ENCODE data around the gene PHOSPHO2. TPM values are rescaled to one million over a fixed set of nuclear protein-coding genes. Genes with fewer than 3 reads are reported as not detected.

The PHOSPHO2 gene
- total and polyA plus RNA-seq, 9 of the 15 experiments (the other 6 are each of a cell fraction or from before 2014, with no cell fraction given) = 7.8 to 19.1 (median 11.7) TPM

GRCh38 chr2:169670215-169670651 is 24.0 kb upstream of the PHOSPHO2 start (continued):
- no peak for TF ChIP-seq BRF2 (IDR thresholded peaks at IDR 0.05; ENCODE audit: borderline replicate concordance, insufficient read depth, insufficient read length)
- no peak for TF ChIP-seq TSC22D4 (tag; IDR thresholded peaks at IDR 0.05)
- TF ChIP-seq KHSRP (IDR thresholded peaks at IDR 0.05) = no peak
- no peak for TF ChIP-seq BRF1 (IDR thresholded peaks at IDR 0.05; ENCODE audit: borderline replicate concordance, extremely low read depth, insufficient read length)
- TF ChIP-seq ARID3A (IDR thresholded peaks at IDR 0.05; ENCODE audit: borderline replicate concordance, low read depth, low read length) = peak; percentile 60; the same call in 1 of the 2 replicates
- no peak for TF ChIP-seq HDGF (IDR thresholded peaks at IDR 0.05)
- peak; percentile 23; the same call in 1 of the 2 replicates for TF ChIP-seq NFE2 (IDR thresholded peaks at IDR 0.05; ENCODE audit: low read depth)
- TF ChIP-seq TEAD1 (CRISPR knock-in tag; IDR thresholded peaks at IDR 0.05) = 0 out of 4 replicates have a peak, but pooled peaks of 1 of the 2 experiments have one; percentile 16
- peak; percentile 69 for TF ChIP-seq CBFA2T3 (IDR thresholded peaks at IDR 0.05)
- TF ChIP-seq LEF1 (IDR thresholded peaks at IDR 0.05) = no peak; the same call in 1 of the 2 replicates
- no peak for TF ChIP-seq ZNF23 (CRISPR knock-in tag; IDR thresholded peaks at IDR 0.05)
- no peak for TF ChIP-seq TAF15 (IDR thresholded peaks at IDR 0.05; ENCODE audit: low read depth, low read length)
- TF ChIP-seq MTA3 (IDR thresholded peaks at IDR 0.05; ENCODE audit: borderline replicate concordance) = 0 out of 2 replicates have a peak, but pooled peaks have one; percentile 49
- TF ChIP-seq GABPB2 (CRISPR knock-in tag; conservative IDR thresholded peaks at IDR 0.05) = no peak
- TF ChIP-seq CAMTA2 (CRISPR knock-in tag; conservative IDR thresholded peaks at IDR 0.05) = no peak
- no peak for TF ChIP-seq GATA2 (CRISPR knock-in tag; IDR thresholded peaks at IDR 0.05)
- TF ChIP-seq MCM7 (IDR thresholded peaks at IDR 0.05) = no peak
- peak; percentile 40; the same call in 1 of the 2 replicates for TF ChIP-seq CREB1 (IDR thresholded peaks at IDR 0.05)
- TF ChIP-seq CREB1 (CRISPR knock-in tag; IDR thresholded peaks at IDR 0.05) = no peak; the same call in 1 of the 2 replicates
- TF ChIP-seq TAL1 (IDR thresholded peaks at IDR 0.05) = peak; percentile 42; the same call in 1 of the 2 replicates
